AG08395 (cell line): ENCODE data around the gene MYO1A.
A peak's percentile ranks its signal among the peaks of the same experiment; 100 is the strongest.
"Not testable (repeated sequence)": the region's sequence is repeated elsewhere in the genome, so short reads cannot be mapped to it uniquely, and the experiment has no call there.

Experiments used
- DNase-seq: peaks from one replicate; pipeline ENCODE4 v3.0.0; 2012; ENCODE audit warnings: mixed read lengths, low spot score

The MYO1A gene

GRCh38 chr12:57087010-57087690, 37.2 kb upstream of the MYO1A start:
- DNase-seq: peak; percentile 87

- peak; percentile 52 for DNase-seq
Measured at GRCh38 chr12:57086493-57087009, 36.6 kb upstream of the MYO1A start.

- DNase-seq: no peak
Measured at GRCh38 chr12:57085999-57086492, 36.1 kb upstream of the MYO1A start.

- no peak for DNase-seq
Measured at GRCh38 chr12:57080855-57081254, 30.9 kb upstream of the MYO1A start.

GRCh38 chr12:57079821-57080220, 29.9 kb upstream of the MYO1A start:
- DNase-seq: no peak

GRCh38 chr12:57078519-57079404, 28.8 kb upstream of the MYO1A start, which contains the start of gene NEMP1:
Gene NEMP1 (minus strand): TSS chr12:57078791. CDS start chr12:57078745, 46 bp downstream.
- DNase-seq: peak; percentile 99

GRCh38 chr12:57073566-57074450, 23.9 kb upstream of the MYO1A start:
- DNase-seq: not testable (repeated sequence)

- DNase-seq: no peak
Measured at GRCh38 chr12:57072661-57073060, 22.7 kb upstream of the MYO1A start.

- DNase-seq: peak; percentile 74
Measured at GRCh38 chr12:57069523-57069922, 19.6 kb upstream of the MYO1A start.

- no peak for DNase-seq
Measured at GRCh38 chr12:57066245-57066644, 16.3 kb upstream of the MYO1A start.

GRCh38 chr12:57063991-57064685, 14.2 kb upstream of the MYO1A start:
- DNase-seq: no peak

GRCh38 chr12:57058454-57058853, 8.5 kb upstream of the MYO1A start:
- DNase-seq: no peak

GRCh38 chr12:57057067-57057751, 7.3 kb upstream of the MYO1A start:
- DNase-seq: no peak

- no peak for DNase-seq
Measured at GRCh38 chr12:57055824-57056223, 5.9 kb upstream of the MYO1A start.

- not testable (repeated sequence) for DNase-seq
Measured at GRCh38 chr12:57053901-57054300, 4.0 kb upstream of the MYO1A start.

- not testable (repeated sequence) for DNase-seq
Measured at GRCh38 chr12:57053146-57053545, 3.2 kb upstream of the MYO1A start.

- DNase-seq: no peak
Measured at GRCh38 chr12:57051011-57051410, 1.1 kb upstream of the MYO1A start.

- DNase-seq: no peak
Measured at GRCh38 chr12:57049119-57049446, 846 bp downstream of the MYO1A start.

- DNase-seq: no peak
Measured at GRCh38 chr12:57048423-57049118, 1.4 kb downstream of the MYO1A start.

- DNase-seq: peak; percentile 21
Measured at GRCh38 chr12:57047981-57048380, 1.9 kb downstream of the MYO1A start.
